AG04449 (cell line): ENCODE results near the gene RFX1.

ENCODE experiments used
- CTCF ChIA-PET: fragments of 350-600 bp; formaldehyde crosslinking; extraction: SDS; loops from one replicate; lab custom pipeline; 2021; ENCODE audit warnings: antibody characterized with exemption; lab: Yijun Ruan, JAX
- POLR2A ChIA-PET: fragments of 400-600, 350-600 bp; formaldehyde crosslinking; extraction: SDS; loops from one replicate; lab custom pipeline; 2020; ENCODE audit warnings: antibody characterized with exemption, inconsistent platforms; lab: Yijun Ruan, JAX
- DNase-seq: peaks from one replicate; pipeline ENCODE4 v3.0.0-alpha.2; 2010; ENCODE audit warnings: low read depth, low spot score
- H3K4me3 ChIP-seq: 2 replicates; pipeline ENCODE4 v1.5.1; 2011; ENCODE audit warnings: low read depth, mild to moderate bottlenecking, control low read depth, low read length
- TF ChIP-seq, protein P1 (sequence below): IDR thresholded peaks from one replicate; pipeline ENCODE4 v1.5.1; 2011; ENCODE audit warnings: mild to moderate bottlenecking, moderate library complexity, low read length, control low read depth, inconsistent platforms; ENCODE audit not compliant: insufficient read depth; ENCODE audit errors: missing control alignments

RFX1 gene

DNA sequence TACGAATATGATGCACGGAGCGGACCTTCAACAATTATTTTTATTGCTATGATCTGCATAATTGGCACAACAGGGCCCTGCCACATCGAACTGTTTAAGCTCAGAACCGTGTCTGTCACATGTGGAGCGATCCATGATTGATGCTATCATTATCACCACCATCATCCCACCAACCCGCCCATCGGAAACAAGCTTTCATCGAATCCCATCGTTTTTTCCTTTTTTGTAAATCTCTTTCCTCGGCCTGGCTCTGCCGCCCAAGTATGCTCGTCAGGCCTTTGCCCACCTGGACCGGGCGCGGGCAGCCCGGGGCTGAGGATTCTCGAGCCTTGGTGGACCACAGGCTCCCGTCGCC is 54.3 kb downstream of the RFX1 start:
- peak overlapping the region; percentile 66 for H3K4me3 ChIP-seq
- ChIA-PET POLR2A (interaction anchor here (0.6 to 1.0 kb wide), 2 partner anchors 55 to 62 kb away, joined by 3 to 4 read pairs; partner anchors contain the start of gene RFX1), CTCF (interaction anchor here (1.4 to 2.3 kb wide), 3 partner anchors 14 to 129 kb away, joined by 4 to 11 read pairs (median 7); partner anchors contain the start of gene PODNL1)
- TF ChIP-seq, protein P1, sequence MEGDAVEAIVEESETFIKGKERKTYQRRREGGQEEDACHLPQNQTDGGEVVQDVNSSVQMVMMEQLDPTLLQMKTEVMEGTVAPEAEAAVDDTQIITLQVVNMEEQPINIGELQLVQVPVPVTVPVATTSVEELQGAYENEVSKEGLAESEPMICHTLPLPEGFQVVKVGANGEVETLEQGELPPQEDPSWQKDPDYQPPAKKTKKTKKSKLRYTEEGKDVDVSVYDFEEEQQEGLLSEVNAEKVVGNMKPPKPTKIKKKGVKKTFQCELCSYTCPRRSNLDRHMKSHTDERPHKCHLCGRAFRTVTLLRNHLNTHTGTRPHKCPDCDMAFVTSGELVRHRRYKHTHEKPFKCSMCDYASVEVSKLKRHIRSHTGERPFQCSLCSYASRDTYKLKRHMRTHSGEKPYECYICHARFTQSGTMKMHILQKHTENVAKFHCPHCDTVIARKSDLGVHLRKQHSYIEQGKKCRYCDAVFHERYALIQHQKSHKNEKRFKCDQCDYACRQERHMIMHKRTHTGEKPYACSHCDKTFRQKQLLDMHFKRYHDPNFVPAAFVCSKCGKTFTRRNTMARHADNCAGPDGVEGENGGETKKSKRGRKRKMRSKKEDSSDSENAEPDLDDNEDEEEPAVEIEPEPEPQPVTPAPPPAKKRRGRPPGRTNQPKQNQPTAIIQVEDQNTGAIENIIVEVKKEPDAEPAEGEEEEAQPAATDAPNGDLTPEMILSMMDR, result no peak
- DNase-seq, result no peak

DNA sequence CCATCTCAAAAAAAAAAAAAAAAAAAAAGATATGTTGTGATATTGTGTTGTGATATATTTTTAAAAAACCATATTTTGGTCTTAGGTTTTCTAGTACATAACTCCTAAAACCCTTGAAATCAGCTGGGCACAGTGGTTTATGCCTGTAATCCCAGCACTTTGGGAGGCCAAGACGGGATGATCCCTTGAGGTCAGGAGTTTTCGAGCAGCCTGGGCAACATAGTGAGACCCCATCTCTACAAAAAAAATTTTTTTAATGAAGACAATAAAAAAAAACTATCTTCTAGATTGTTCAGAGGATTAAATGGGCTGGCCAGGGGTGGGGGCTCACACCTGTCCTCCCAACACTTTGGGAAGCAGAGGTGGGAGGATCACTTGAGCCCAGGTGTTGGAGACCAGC is 55.1 kb downstream of the RFX1 start:
- H3K4me3 ChIP-seq, result no peak overlapping the region
- TF ChIP-seq, protein P1, result no peak
- DNase-seq, result no peak
- ChIA-PET POLR2A (interaction anchor here (1.0 kb wide), 1 partner anchor 12 kb away, joined by 3 read pairs; the partner anchor contains the start of gene PODNL1), CTCF (interaction anchor here (0.7 to 2.0 kb wide), 2 partner anchors 13 to 70 kb away, joined by 3 to 6 read pairs; partner anchors contain the start of gene PODNL1)

DNA sequence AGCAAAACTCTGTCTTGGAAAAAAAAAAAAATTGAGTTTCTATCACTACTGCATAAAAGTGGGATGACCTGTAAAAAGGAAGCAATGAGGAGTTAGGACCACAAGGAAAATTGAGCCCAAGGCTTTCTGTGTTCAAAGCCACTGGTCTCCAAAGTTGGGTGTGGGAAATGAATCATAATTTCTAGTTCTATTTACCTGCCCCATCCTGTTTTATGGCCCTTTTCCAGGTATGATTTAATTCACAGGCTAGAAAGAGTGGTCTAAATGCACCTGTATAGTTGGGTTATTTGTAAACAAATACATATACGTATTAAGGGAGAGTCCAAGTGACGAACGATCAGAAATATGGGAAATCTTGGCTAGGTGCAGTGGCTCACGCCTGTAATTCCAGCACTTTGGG is 59.7 kb downstream of the RFX1 start:
- ChIA-PET POLR2A (interaction anchor here (0.6 kb wide), 1 partner anchor 54 kb away, joined by 4 read pairs; no protein-coding TSS in a partner anchor), CTCF (no interaction called here)
- no peak for DNase-seq
- TF ChIP-seq, protein P1, result no peak
- H3K4me3 ChIP-seq, result no peak overlapping the region

GRCh38 chr19:13942023-13942684 is 64.0 kb downstream of the RFX1 start:
- ChIA-PET CTCF (interaction anchor here (1.2 to 1.5 kb wide), 2 partner anchors 131 to 133 kb away, joined by 3 read pairs; no protein-coding TSS in a partner anchor), POLR2A (no interaction called here)
- no peak for DNase-seq
- H3K4me3 ChIP-seq, result no peak overlapping the region
- TF ChIP-seq, protein P1, result no peak

DNA sequence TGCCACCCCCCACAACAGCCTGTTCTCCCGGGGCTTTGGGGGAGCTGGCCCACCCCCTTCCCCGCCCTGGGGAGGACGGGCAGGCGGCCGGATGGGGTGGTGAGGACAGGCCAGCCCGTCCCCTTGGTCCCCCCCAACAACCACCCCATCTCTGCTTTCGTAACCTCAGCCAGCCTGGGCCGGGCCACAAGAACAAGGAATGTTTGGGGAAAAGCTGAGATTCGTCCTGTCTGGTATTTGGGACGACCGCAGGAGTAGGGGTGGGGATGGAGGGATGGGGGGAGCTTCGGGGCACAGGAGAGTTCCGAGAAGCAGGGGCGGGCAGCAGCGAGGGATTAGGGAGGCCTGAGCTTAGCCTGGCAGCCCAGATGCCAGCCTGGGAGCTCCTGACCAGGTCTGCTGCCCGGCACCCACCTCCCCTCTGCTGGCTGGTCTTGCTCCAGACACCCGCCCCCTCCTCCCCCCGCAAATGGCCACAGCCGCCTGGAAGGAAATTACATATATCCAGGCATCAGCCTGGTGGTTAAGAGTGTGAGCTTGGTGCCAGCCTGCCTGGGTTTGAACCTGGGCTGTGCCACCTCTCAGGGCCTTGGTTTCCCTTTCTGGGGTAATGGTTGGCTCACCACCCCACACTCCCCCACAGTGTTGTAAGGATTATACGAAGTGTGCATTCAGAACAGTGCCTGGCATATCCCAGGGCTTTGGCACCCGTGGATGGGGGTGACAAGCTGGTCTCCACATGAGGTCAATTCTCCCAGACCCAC is 67.6 kb downstream of the RFX1 start, which contains the start of gene PODNL1:
PODNL1 (minus strand) TSS at position 117 of the 764 bp plus-strand sequence. CDS start 236 bp downstream, outside the sequence.
- TF ChIP-seq, protein P1, result no peak
- CTCF ChIA-PET, result interaction anchor here (0.7 to 1.9 kb wide), 12 partner anchors 9 to 140 kb away, joined by 3 to 11 read pairs (median 4); partner anchors contain the start of genes DCAF15, IL27RA and MISP3
- POLR2A ChIA-PET, result interaction anchor here (0.6 to 1.4 kb wide), 7 partner anchors 9 to 118 kb away, joined by 3 to 7 read pairs (median 3); partner anchors contain the start of gene DCAF15
- peak within 1 kb of the TSS; percentile 68 for H3K4me3 ChIP-seq
- DNase-seq, result peak; percentile 47
